HepG2 (cell line): ENCODE data around the gene FAM167B. TPM values are rescaled to one million over a fixed set of nuclear protein-coding genes. Genes with fewer than 3 reads are reported as not detected.

Experiments
- HOXA5 ChIP-seq: sonication (generic); formaldehyde crosslinking; IDR thresholded peaks from 2 replicates; pipeline ENCODE4 v1.4.0; 2020; ENCODE audit warnings: missing genetic modification reagents
- HOXA9 ChIP-seq: sonication (generic); formaldehyde crosslinking; IDR thresholded peaks from 2 replicates; pipeline ENCODE4 v1.8.1; 2022; ENCODE audit warnings: missing genetic modification reagents, mild to moderate bottlenecking, moderate library complexity, borderline replicate concordance
- NKX3-1 ChIP-seq: sonication (generic); formaldehyde crosslinking; IDR thresholded peaks from 2 replicates; pipeline ENCODE4 v1.5.0; 2020; ENCODE audit warnings: missing genetic modification reagents
- NONO ChIP-seq, 2 experiments: fragments of 450-650 bp in 1 of 2; sonication (generic) in 1 of 2; formaldehyde crosslinking in 1 of 2; IDR thresholded peaks in 1 of 2; conservative IDR thresholded peaks in 1 of 2; 2 replicates each; pipeline versions ENCODE4 v1.6.1 to v1.8.0; 2017 to 2022; ENCODE audit warnings: mild to moderate bottlenecking in 1 of 2, missing genetic modification reagents in 1 of 2, moderate library complexity in 1 of 2
- POGZ ChIP-seq: sonication (generic); formaldehyde crosslinking; IDR thresholded peaks from 2 replicates; pipeline ENCODE4 v1.4.0; 2020; ENCODE audit warnings: mild to moderate bottlenecking, missing genetic modification reagents
- REST ChIP-seq, 2 experiments: IDR thresholded peaks; 2 replicates each; pipeline ENCODE4 v1.6.1; 2011 to 2012; ENCODE audit warnings: low read length in 2 of 2, borderline replicate concordance in 1 of 2, low read depth in 1 of 2, mild to moderate bottlenecking in 1 of 2, moderate library complexity in 1 of 2
- ZNF383 ChIP-seq: sonication (generic); formaldehyde crosslinking; IDR thresholded peaks from 2 replicates; pipeline ENCODE4 v1.4.0; 2020; ENCODE audit warnings: missing genetic modification reagents, mild to moderate bottlenecking, borderline replicate concordance
- ZNF414 ChIP-seq: sonication (generic); formaldehyde crosslinking; IDR thresholded peaks from 2 replicates; pipeline ENCODE4 v1.5.0; 2020; ENCODE audit warnings: missing genetic modification reagents
- ZNF572 ChIP-seq: sonication (generic); formaldehyde crosslinking; IDR thresholded peaks from 2 replicates; pipeline ENCODE4 v1.5.1; 2020; ENCODE audit warnings: mild to moderate bottlenecking, missing genetic modification reagents
- ZNF646 ChIP-seq: sonication (generic); formaldehyde crosslinking; IDR thresholded peaks from 2 replicates; pipeline ENCODE4 v1.9.0; 2021; ENCODE audit warnings: mild to moderate bottlenecking, missing genetic modification reagents
- ZNF672 ChIP-seq: sonication (generic); formaldehyde crosslinking; IDR thresholded peaks from 2 replicates; pipeline ENCODE4 v1.8.1; 2022; ENCODE audit warnings: missing genetic modification reagents
- ZNF703 ChIP-seq: sonication (generic); formaldehyde crosslinking; IDR thresholded peaks from 2 replicates; pipeline ENCODE4 v1.5.1; 2020; ENCODE audit warnings: missing genetic modification reagents, mild to moderate bottlenecking, moderate library complexity, borderline replicate concordance
- polyA plus RNA-seq, 8 experiments: library from polyadenylated mRNA; depleted of rRNA in 3 of 8; stranded (reverse) in 7 of 8; unstranded in 1 of 8; fragments of >200 nt; fragmentation: Illumina TruSeq in 4 of 8; extraction: Trizol in 4 of 8; gene quantifications; 2 replicates each; pipeline versions ENCODE4 v1.2.1 to v1.2.3, GENCODE V29; 2011 to 2016; ENCODE audit warnings: low read depth in 4 of 8, missing spikeins in 1 of 8, mixed read lengths in 1 of 8; ENCODE audit not compliant: insufficient read depth in 1 of 8
- total RNA-seq, 5 experiments: library from RNA; depleted of rRNA; stranded (reverse); fragments of >200 nt; fragmentation: Illumina TruSeq; extraction: Trizol; gene quantifications; 2 replicates each; pipeline ENCODE4 v1.2.3, GENCODE V29; 2016; ENCODE audit warnings: low read depth in 1 of 5
- TF ChIP-seq, protein P1 (sequence below): sonication (generic); formaldehyde crosslinking; IDR thresholded peaks from 2 replicates; pipeline ENCODE4 v1.8.0; 2022; ENCODE audit warnings: missing genetic modification reagents, mild to moderate bottlenecking, inconsistent platforms, borderline replicate concordance

Gene FAM167B
- total and polyA plus RNA-seq, 2 of the 13 experiments (the other 11 are each of a cell fraction or from before 2014, with no cell fraction given): 0.15 to 0.70 TPM

DNA sequence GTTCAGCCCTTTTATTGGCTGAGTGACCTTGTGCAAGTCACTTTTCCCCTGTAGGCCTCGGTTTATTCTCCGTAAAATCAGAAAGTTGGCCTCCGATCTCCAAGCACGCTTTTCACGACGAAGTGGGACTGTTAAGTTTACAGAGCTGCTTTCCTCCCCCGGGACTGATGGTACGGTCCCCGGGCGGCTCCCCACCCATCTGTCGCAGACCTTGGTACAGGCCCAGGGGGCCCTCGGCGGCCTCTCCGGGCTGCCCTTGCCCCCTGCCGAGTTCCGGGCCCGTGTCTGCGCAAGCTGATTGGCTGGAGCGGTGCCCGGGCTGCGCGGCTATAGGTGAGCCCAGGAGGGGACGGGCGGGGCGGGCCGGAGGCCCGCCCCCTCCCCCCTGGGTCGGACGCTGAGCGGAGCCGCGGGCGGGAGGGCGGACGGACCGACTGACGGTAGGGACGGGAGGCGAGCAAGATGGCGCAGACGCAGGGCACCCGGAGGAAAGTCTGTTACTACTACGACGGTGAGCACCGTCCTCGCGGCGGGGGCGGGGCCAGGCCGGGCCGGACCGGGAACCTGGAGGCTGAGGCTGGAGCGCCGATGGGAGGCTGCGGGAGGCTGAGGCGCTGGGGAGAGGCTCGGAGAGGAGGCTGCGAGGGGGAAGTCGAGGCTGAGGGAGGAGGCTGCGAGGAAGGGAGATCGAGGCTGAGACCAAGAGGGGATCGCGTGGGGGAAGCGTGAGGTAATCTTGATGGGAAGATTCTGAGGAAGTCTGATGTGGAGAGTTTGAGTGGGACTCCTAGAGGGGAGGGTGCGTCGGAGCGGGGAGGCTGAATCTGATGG, 44.9 kb downstream of the FAM167B start, which contains the start of gene HDAC1 (continued):
- TF ChIP-seq REST (IDR thresholded peaks at IDR 0.05; ENCODE audit: borderline replicate concordance in 1 of 2, low read depth in 1 of 2, low read length in 2 of 2) (no peak), NONO (IDR thresholded peaks at IDR 0.05) (no peak), NONO (CRISPR knock-in tag; conservative IDR thresholded peaks at IDR 0.05) (peak; percentile 74), ZNF672 (CRISPR knock-in tag) (0 out of 2 replicates have a peak, but pooled peaks have one; percentile 51), ZNF572 (CRISPR knock-in tag) (no peak), HOXA9 (CRISPR knock-in tag) (no peak), ZNF703 (CRISPR knock-in tag) (no peak), NKX3-1 (0 out of 2 replicates have a peak, but pooled peaks have one; percentile 42), HOXA5 (CRISPR knock-in tag) (peak; percentile 87), ZNF646 (CRISPR knock-in tag) (no peak), ZNF383 (CRISPR knock-in tag) (no peak), ZNF414 (0 out of 2 replicates have a peak, but pooled peaks have one; percentile 57), POGZ (CRISPR knock-in tag) (peak; percentile 68)
- TF ChIP-seq, protein P1, sequence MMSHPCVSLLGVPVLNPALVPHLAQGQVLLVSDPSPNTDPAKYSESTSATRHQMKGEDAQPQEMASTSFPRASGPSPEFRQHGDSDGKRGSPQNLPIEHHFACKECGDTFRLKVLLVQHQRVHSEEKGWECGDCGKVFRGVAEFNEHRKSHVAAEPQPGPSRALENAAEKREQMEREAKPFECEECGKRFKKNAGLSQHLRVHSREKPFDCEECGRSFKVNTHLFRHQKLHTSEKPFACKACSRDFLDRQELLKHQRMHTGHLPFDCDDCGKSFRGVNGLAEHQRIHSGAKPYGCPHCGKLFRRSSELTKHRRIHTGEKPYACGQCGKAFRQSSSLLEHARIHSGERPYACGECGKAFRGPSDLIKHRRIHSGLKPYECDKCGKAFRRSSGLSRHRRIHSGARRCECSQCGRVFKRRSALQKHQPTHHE (CRISPR knock-in tag): 0 out of 2 replicates have a peak, but pooled peaks have one; percentile 14
